ENCODE measurements around the gene RAB11FIP4.

Gene RAB11FIP4

GRCh38 chr17:31560616-31561235 is 169.3 kb downstream of the RAB11FIP4 start:
- TF ChIP-seq CTCF (IDR thresholded peaks at IDR 0.05; ENCODE audit: extremely low read depth, insufficient read depth, missing control alignments), result no peak
- in situ Hi-C loops (cut with MboI; ENCODE audit: low pct_unique_long_range_greater_than_20kb, low sequenced_read_pairs, unreplicated experiment), result no loop called here
- no peak for DNase-seq (ENCODE audit: low spot score)

- no peak for TF ChIP-seq CTCF (IDR thresholded peaks at IDR 0.05; ENCODE audit: extremely low read depth, insufficient read depth, missing control alignments)
Measured at GRCh38 chr17:31561469-31562375, 170.2 kb downstream of the RAB11FIP4 start.

GRCh38 chr17:31562376-31562840 is 170.9 kb downstream of the RAB11FIP4 start:
- in situ Hi-C loops (cut with MboI; ENCODE audit: low pct_unique_long_range_greater_than_20kb, low sequenced_read_pairs, unreplicated experiment), result no loop called here
- no peak for TF ChIP-seq CTCF (IDR thresholded peaks at IDR 0.05; ENCODE audit: extremely low read depth, insufficient read depth, missing control alignments)
- no peak for DNase-seq (ENCODE audit: low spot score)

More at GRCh38 chr17:31561469-31562375, 170.2 kb downstream of the RAB11FIP4 start:
- DNase-seq (ENCODE audit: low spot score), result no peak
- in situ Hi-C loops (cut with MboI; ENCODE audit: low pct_unique_long_range_greater_than_20kb, low sequenced_read_pairs, unreplicated experiment), result no loop called here

GRCh38 chr17:31564291-31564690 is 172.8 kb downstream of the RAB11FIP4 start:
- no peak for DNase-seq (ENCODE audit: low spot score)
- no peak for TF ChIP-seq CTCF (IDR thresholded peaks at IDR 0.05; ENCODE audit: extremely low read depth, insufficient read depth, missing control alignments)
- in situ Hi-C loops (cut with MboI; ENCODE audit: low pct_unique_long_range_greater_than_20kb, low sequenced_read_pairs, unreplicated experiment), result no loop called here

GRCh38 chr17:31564883-31565301 is 173.4 kb downstream of the RAB11FIP4 start:
- TF ChIP-seq CTCF (IDR thresholded peaks at IDR 0.05; ENCODE audit: extremely low read depth, insufficient read depth, missing control alignments), result no peak
- DNase-seq (ENCODE audit: low spot score), result no peak
- in situ Hi-C loops (cut with MboI; ENCODE audit: low pct_unique_long_range_greater_than_20kb, low sequenced_read_pairs, unreplicated experiment), result no loop called here

GRCh38 chr17:31565652-31566051 is 174.2 kb downstream of the RAB11FIP4 start:
- DNase-seq (ENCODE audit: low spot score), result no peak
- no peak for TF ChIP-seq CTCF (IDR thresholded peaks at IDR 0.05; ENCODE audit: extremely low read depth, insufficient read depth, missing control alignments)
- in situ Hi-C loops (cut with MboI; ENCODE audit: low pct_unique_long_range_greater_than_20kb, low sequenced_read_pairs, unreplicated experiment), result no loop called here
